Fibroblast of skin of abdomen (primary cell): ENCODE measurements around the gene SLC13A3.

Source experiments
- DNase-seq: peaks from one replicate; pipeline ENCODE4 v3.0.0-alpha.2; 2013

The SLC13A3 gene

GRCh38 chr20:46635514-46636136 is 15.6 kb downstream of the SLC13A3 start:
- no peak for DNase-seq

GRCh38 chr20:46634528-46634927 is 16.7 kb downstream of the SLC13A3 start:
- no peak for DNase-seq

DNA sequence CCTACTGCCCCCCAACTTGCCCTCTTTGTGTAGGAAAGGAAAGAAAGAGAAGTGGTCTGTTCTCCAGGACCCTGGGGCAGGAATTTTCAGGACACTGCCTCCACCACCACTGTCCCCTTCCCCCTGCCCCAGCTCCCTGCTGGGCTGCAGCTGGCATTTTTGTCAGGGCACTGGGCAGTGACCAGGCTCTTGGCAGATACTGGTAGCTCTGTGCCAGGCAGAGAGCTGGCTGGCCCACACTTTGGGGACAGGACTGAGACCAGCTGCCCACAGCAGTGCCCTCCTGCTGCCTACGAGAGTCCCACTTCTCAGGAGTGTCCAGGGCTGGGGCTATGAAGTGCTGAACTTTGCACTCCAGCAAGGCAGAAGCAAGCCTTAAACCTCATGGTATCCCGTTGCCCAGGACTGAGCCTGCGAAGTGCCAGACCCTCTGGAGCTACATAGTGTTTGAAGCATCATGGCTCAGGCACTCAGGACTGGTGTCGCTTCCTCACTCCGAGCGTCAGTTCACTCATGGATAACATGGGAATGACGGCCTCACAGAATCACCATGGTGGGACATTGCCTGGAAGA is 19.3 kb downstream of the SLC13A3 start:
- no peak for DNase-seq

- DNase-seq = no peak
These were observed 19.9 kb downstream of the SLC13A3 start for GRCh38 chr20:46631212-46631869.

GRCh38 chr20:46630306-46630705 is 21.0 kb downstream of the SLC13A3 start:
- DNase-seq = no peak

DNA sequence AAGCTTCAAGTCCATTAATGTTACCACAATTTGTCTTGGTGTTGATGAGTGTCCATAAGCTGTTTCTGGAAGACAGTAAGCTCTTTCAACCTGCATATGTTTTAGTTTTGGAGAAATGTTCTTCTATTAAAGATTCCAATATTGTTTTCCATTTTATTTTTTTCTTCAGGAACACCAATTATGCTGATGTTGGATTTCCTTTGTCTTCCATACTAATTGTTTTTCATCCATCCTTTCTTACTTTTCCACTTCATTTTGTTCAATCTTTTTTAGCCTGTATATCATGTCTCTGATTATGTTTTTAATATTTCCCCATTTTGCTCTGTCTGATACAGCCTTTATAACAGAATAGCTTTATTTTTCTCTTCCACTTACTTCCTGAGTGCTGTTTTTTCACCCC is 21.9 kb downstream of the SLC13A3 start:
- no peak for DNase-seq

DNA sequence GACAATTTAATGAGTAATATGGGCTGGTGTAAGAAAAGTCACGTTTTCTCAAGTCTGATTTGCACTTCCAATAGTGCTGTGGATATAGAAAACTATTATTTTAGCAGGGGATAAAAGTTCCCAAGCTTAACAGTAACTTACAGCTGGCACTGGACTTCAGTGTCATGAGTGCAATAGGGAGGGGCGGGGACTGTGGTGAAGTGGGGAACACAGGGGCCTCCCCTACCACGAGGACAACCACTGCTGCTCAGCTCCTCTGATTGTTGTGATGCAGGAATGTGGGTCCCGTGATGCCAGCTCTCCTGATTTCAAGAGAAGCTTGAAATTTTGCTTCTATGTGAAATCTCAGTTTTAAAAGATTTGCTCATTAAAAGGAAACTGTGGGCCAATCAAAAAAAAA is 24.0 kb downstream of the SLC13A3 start:
- no peak for DNase-seq

DNA sequence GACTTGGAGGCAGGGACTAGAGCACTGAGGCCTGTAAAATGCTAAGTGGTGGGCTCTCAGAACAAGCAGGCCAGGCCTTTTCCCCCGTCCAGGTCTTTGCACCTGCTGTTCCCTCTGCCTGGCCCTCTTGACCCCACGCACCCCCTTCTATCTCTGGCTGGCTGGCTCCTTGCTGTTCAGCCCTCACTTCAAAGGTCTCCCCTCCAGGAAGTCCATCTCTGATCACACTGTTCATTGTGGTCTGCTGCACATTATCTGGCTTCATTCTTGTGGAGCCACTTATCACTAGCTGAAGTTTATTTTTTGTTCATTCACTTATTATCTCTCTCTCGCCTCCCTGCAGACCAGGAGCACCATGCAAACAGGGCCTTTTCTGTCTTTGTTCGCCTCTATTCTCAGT is 24.5 kb downstream of the SLC13A3 start:
- DNase-seq = no peak

DNA sequence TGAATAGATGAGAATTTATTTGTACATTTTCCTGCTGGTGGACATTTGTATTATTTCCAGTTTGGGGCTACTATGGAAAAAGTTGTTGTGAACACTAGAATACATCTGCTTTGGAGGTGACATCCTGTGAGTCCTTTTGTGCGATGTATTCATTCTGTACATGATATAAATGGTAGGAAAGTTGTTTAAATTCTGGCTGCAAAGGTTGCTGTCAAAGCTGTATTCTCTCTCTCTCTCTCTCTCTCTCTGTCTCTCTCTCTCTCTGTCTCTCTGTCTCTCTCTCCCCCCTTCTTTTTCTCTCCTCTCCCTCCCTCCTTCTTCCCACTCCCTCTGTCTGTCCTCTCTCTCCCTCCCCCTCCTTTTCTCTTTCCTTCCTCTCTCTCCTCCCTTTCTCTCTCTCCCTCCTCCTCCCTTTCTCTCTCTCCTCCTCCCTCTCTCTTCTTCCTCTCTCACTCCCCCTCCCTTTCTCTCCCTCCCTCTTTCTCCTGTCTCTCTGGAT is 25.3 kb downstream of the SLC13A3 start:
- no peak for DNase-seq

GRCh38 chr20:46624946-46625345 is 26.3 kb downstream of the SLC13A3 start:
- no peak for DNase-seq

DNA sequence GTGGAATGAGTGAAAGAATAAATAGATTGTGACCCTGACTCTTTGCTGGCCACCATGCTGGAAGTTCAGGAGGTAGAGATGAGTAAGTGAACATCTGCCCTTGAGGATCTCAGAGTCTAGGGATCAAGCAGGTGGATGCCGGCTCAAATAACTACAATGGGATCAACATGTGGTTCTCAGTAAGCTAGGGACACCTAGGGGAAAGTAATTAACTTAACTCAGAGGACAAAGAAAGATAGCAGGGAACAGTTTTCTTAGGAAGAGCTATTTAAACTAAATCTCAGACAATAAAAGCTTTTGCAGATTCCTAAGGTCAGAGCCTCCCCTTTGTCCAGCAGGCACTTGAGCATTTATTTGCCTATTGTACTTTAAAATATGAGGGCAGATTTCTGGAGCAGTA is 29.1 kb downstream of the SLC13A3 start:
- DNase-seq = no peak

- DNase-seq = peak; percentile 44
These were observed 29.8 kb downstream of the SLC13A3 start for GRCh38 chr20:46621492-46621891.

DNA sequence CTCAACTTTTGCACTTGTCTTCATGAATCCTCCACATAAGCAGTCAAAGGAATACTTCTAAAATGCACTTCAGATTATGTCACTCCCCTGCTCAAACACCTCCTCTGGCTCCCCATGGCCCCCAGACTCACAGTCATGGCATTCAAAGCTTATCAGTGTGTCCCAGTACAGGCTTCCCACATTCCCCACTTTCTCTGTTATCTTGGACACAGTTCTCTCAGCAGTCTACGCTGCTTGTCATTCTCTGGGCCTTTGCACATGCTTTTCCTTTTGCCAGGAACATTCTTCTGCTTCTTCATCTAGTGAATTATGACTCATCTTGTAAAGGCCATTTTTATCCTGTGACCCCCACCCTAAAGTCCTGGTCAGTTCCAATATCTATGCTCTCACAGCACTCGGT is 31.8 kb downstream of the SLC13A3 start:
- no peak for DNase-seq

DNA sequence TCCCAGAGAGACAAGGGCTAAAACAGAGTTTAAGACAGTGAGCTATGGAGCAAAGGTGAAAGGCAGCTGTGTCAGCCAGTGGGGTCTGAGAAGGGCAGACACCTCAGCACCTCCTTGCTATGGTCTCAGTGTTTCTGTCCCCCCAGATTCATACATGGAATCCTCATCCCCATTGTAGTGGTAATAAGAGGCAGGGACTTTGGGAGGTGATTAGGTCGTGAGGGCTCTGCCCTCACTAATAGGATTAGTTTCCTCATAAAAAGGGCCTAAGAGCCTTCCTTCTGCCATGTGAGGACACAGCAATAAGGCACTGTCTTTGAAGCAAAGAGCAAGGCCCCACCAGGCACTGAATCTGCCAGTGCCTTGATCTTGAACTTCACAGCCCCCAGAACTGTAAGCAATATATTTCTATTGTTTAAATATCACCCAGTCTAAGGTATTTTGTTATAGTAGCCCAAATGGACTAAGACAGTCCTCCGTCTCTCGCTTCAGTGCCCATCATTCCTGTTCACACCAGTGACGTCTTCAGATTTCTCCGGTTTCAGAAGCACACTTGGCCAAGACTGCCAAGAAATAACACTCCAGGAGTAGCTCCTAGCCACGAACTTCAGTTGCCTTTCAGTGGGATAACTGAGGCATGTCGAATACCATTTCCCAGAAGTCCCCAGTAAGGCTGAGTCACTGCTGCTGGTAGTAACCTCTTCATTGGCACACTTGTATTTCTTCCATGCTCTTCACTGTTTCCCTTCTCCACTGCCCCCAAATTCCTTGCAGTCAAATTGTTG is 32.8 kb downstream of the SLC13A3 start:
- no peak for DNase-seq

- DNase-seq = no peak
These were observed 36.8 kb downstream of the SLC13A3 start for GRCh38 chr20:46614503-46614902.

DNA sequence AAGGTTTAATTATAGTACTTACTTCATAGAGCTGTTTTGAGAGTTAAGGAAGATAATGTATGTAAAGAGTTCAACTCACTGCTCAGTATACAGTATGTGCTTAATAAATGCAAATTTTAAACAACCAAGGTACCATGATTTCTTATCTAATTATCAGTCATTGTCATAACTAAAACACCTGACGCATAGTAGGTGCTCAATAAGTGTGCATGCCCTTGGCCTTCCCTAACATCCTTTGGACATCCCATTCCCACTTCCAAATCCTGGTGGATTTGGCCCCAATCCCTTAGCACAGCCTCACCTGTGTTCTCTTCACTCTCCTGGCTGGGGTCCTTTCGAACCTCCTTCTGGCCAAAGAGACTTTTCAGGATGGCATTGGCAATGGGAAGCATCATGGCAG is 41.1 kb downstream of the SLC13A3 start:
- no peak for DNase-seq

GRCh38 chr20:46609043-46609442 is 42.2 kb downstream of the SLC13A3 start:
- no peak for DNase-seq

DNA sequence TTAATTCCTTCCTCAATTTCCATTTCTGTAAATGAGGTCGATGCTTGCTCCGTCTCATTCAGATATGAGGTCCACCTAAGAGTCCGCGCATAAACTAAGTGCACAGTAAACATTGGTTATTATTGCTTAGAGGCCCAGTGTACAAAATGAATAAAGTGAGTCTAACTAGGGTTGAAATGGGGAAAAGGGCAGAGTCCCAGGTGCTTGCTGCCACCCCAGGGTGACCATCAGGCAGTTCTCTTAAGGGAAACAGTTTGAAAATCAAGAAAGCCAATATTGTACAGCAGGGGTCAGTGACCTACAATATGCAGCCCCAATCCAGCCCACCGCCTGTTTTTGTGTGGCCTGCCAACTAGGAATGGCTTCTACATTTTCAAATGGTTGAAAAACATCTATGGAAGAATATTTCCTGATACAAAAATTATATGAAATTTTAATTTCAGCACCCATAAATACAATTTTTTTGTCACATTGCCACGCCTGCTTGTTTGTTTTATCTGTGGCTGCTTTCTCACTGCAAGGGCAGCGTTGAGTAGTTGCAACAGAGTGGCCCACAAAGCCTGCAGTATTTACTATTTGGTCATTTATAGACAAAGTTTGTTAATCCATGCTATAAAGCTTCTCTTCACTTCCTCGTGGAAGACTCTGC is 43.3 kb downstream of the SLC13A3 start:
- no peak for DNase-seq

DNA sequence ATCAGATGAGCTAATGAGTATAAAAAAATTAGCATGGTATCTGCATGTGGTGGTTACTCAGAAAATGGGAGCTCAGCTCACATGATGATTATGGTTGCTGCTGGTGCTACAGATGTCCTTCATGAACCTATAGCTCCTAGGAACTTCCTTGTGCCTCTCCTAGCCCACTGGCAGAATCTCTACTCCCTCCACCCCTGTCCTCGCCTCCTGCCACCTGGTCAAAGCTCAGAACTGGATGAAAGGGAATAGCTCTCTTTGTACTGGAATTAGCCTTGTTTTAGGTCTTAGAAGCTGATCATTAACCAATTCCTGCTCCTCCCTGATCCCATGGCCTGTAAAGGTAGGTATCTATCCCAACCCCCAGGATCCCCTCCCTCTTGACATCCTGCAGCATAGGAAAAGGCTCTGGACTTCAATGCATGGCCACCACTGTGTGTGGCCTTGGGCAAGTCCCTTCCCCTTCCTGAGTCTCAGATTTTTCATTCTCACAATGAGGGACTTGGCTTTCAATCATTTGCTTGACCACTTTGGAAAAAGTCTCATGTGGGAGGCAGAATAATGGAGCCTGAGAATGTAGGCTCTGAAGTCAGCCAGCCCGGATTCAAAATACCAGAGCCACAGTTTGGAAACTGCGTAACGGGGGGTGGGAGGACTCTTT is 43.9 kb downstream of the SLC13A3 start:
- no peak for DNase-seq

GRCh38 chr20:46606817-46607190 is 44.5 kb downstream of the SLC13A3 start:
- no peak for DNase-seq

DNA sequence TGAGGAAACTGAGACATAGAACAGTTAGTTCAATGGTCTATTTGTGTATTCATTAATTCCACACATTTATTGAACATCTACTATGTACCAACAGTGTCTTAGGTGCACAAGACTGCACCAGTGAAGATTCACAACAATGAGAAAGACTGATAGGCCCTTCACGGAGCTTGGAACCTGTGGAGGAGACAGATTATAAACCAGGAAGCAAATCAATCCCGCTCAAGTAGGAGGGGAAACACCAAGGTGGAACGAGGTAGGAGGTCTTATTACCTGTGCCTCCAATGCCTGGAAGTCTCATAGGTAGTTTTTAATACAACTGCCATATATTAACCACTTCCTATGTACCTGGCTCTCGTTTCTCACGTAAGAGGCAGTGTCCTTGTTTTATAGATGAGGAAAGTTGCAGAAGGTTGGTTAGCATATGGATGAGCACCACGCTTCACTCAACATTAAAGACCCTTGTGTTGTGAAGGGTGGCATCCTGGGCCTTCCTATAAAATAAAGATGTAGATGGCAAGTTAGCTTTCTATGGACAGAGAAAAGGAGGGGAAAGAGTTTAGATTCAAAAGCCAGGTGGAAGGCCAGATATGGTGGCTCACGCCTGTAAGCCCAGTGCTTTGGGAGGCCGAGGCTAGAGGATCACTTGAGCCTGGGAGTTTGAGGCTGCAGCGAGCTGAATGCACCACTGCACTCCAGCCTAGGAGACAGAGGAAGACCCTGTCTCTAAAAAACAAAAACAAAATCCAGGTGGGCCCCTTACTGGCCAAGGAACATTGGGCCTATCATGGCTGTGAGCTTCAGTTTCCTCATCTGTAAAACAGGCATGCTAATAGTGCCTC is 45.1 kb downstream of the SLC13A3 start:
- no peak for DNase-seq
